Lower leg skin (tissue), 3 donors: ENCODE measurements around the gene PTCD2.

Experiments used
- POLR2A ChIP-seq, 2 donors: fragments of 450-650 bp; IDR thresholded peaks; one replicate each; pipeline ENCODE4 v1.6.1; 2016 to 2017; ENCODE audit warnings: antibody characterized with exemption in 2 of 2, mild to moderate bottlenecking in 1 of 2, moderate library complexity in 1 of 2
- TF ChIP-seq, protein P1 (sequence below), 3 donors: fragments of 450-650 bp; IDR thresholded peaks; one replicate each; pipeline ENCODE4 v1.5.1; 2016; ENCODE audit warnings: antibody characterized with exemption in 3 of 3, mild to moderate bottlenecking in 3 of 3, moderate library complexity in 2 of 3

DNA sequence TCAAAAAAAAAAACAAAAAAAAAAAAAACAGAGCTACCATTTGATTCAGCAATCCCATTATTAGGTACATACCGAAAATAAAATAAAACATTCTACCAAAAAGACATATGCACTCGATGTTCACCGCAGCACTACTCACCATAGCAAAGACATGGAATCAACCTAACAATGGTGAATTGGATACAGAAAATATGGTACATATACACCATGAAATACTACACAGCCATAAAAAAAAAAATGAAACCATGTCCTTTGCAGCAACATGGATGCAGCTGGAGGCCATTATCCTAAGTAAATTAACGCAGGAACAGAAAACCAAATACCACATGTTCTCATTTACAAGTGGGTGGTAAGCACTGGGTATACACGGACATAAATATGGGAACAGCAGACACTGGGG is 21.5 kb upstream of the PTCD2 start:
- TF ChIP-seq, protein P1, sequence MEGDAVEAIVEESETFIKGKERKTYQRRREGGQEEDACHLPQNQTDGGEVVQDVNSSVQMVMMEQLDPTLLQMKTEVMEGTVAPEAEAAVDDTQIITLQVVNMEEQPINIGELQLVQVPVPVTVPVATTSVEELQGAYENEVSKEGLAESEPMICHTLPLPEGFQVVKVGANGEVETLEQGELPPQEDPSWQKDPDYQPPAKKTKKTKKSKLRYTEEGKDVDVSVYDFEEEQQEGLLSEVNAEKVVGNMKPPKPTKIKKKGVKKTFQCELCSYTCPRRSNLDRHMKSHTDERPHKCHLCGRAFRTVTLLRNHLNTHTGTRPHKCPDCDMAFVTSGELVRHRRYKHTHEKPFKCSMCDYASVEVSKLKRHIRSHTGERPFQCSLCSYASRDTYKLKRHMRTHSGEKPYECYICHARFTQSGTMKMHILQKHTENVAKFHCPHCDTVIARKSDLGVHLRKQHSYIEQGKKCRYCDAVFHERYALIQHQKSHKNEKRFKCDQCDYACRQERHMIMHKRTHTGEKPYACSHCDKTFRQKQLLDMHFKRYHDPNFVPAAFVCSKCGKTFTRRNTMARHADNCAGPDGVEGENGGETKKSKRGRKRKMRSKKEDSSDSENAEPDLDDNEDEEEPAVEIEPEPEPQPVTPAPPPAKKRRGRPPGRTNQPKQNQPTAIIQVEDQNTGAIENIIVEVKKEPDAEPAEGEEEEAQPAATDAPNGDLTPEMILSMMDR (IDR thresholded peaks at IDR 0.05): no peak
- TF ChIP-seq POLR2A (IDR thresholded peaks at IDR 0.05): no peak
